D721Med (cell line): Measurements from ENCODE around the gene NDP.

ENCODE experiments used
- DNase-seq: peaks from one replicate; pipeline ENCODE4 v3.0.0; 2011; ENCODE audit warnings: low spot score; ENCODE audit not compliant: insufficient read length
- FAIRE-seq: peaks from 2 replicates; lab custom pipeline; 2011; peaks lifted over from hg19 to GRCh38; lab: Jason Lieb, UNC
- CTCF ChIP-seq: IDR thresholded peaks from 2 replicates; pipeline ENCODE4 v1.5.1; 2012; ENCODE audit warnings: mild to moderate bottlenecking, control low read depth; ENCODE audit not compliant: insufficient read depth; ENCODE audit errors: missing control alignments

The NDP gene

GRCh38 chrX:43996491-43996890 lies 23.3 kb upstream of the NDP start:
- DNase-seq: no peak

GRCh38 chrX:43986083-43986482 lies 12.9 kb upstream of the NDP start:
- FAIRE-seq (no peak), DNase-seq (no peak)
- TF ChIP-seq CTCF: no peak

More at GRCh38 chrX:43996491-43996890, 23.3 kb upstream of the NDP start:
- no peak for FAIRE-seq
- TF ChIP-seq CTCF: no peak

- TF ChIP-seq CTCF: no peak
- FAIRE-seq: no peak
Observed at GRCh38 chrX:43985511-43985910, 12.3 kb upstream of the NDP start.

GRCh38 chrX:43978226-43978625 lies 5.0 kb upstream of the NDP start:
- TF ChIP-seq CTCF: no peak
- DNase-seq (no peak), FAIRE-seq (no peak)

More at GRCh38 chrX:43985511-43985910, 12.3 kb upstream of the NDP start:
- DNase-seq: no peak

- no peak for TF ChIP-seq CTCF
- DNase-seq (no peak), FAIRE-seq (no peak)
Observed at GRCh38 chrX:43976205-43976604, 3.0 kb upstream of the NDP start.

- TF ChIP-seq CTCF: no peak
- FAIRE-seq (no peak), DNase-seq (no peak)
Observed at GRCh38 chrX:43975796-43976195, 2.6 kb upstream of the NDP start.

- DNase-seq (no peak), FAIRE-seq (no peak)
- TF ChIP-seq CTCF: no peak
Observed at GRCh38 chrX:43974741-43975465, 1.7 kb upstream of the NDP start.
